Activated CD8-positive, alpha-beta memory T cell treated with anti-CD3 and anti-CD28 coated beads, Interleukin-2, amount 50 U/mL, for 1 hour (primary cell): ENCODE data around the gene DOCK6.

Source experiments
- DNase-seq: peaks from one replicate; pipeline ENCODE4 v3.0.0-alpha.2; 2020; ENCODE audit errors: extremely low read depth

The DOCK6 gene

GRCh38 chr19:11273989-11274388 is 11.7 kb upstream of the DOCK6 start:
- DNase-seq = no peak

GRCh38 chr19:11273296-11273695 is 11.0 kb upstream of the DOCK6 start:
- DNase-seq = no peak

GRCh38 chr19:11269408-11269807 is 7.1 kb upstream of the DOCK6 start:
- no peak for DNase-seq

GRCh38 chr19:11268783-11269267 is 6.5 kb upstream of the DOCK6 start:
- no peak for DNase-seq

- DNase-seq = no peak
Measured at GRCh38 chr19:11267316-11268085, 5.2 kb upstream of the DOCK6 start.

GRCh38 chr19:11265785-11266236 is 3.5 kb upstream of the DOCK6 start:
- DNase-seq = no peak

GRCh38 chr19:11265177-11265784 is 3.0 kb upstream of the DOCK6 start:
- DNase-seq = no peak

- DNase-seq = no peak
Measured at GRCh38 chr19:11264452-11265176, 2.3 kb upstream of the DOCK6 start.

- DNase-seq = no peak
Measured at GRCh38 chr19:11263726-11264125, 1.4 kb upstream of the DOCK6 start.

GRCh38 chr19:11261431-11261970 is 823 bp downstream of the DOCK6 start:
- no peak for DNase-seq

GRCh38 chr19:11260996-11261395 is 1.3 kb downstream of the DOCK6 start:
- no peak for DNase-seq

- DNase-seq = no peak
Measured at GRCh38 chr19:11257846-11258380, 4.4 kb downstream of the DOCK6 start.

GRCh38 chr19:11256189-11256588 is 6.1 kb downstream of the DOCK6 start:
- no peak for DNase-seq

GRCh38 chr19:11254666-11255065 is 7.7 kb downstream of the DOCK6 start:
- DNase-seq = no peak

GRCh38 chr19:11252665-11253355 is 9.5 kb downstream of the DOCK6 start:
- DNase-seq = no peak

- no peak for DNase-seq
Measured at GRCh38 chr19:11251650-11252314, 10.5 kb downstream of the DOCK6 start.

GRCh38 chr19:11251217-11251616 is 11.1 kb downstream of the DOCK6 start:
- no peak for DNase-seq

- DNase-seq = no peak
Measured at GRCh38 chr19:11248852-11249251, 13.5 kb downstream of the DOCK6 start.

- no peak for DNase-seq
Measured at GRCh38 chr19:11247934-11248333, 14.4 kb downstream of the DOCK6 start.

- DNase-seq = no peak
Measured at GRCh38 chr19:11247391-11247790, 14.9 kb downstream of the DOCK6 start.

- DNase-seq = no peak
Measured at GRCh38 chr19:11246941-11247340, 15.4 kb downstream of the DOCK6 start.
